Stimulated activated naive CD4-positive, alpha-beta T cell (primary cell): ENCODE results near the gene DLG4.

ENCODE experiments used
- DNase-seq, 6 experiments: peaks; one replicate each; lab custom pipeline; 2025; lab: John Stamatoyannopoulos, UW

Gene DLG4

DNA sequence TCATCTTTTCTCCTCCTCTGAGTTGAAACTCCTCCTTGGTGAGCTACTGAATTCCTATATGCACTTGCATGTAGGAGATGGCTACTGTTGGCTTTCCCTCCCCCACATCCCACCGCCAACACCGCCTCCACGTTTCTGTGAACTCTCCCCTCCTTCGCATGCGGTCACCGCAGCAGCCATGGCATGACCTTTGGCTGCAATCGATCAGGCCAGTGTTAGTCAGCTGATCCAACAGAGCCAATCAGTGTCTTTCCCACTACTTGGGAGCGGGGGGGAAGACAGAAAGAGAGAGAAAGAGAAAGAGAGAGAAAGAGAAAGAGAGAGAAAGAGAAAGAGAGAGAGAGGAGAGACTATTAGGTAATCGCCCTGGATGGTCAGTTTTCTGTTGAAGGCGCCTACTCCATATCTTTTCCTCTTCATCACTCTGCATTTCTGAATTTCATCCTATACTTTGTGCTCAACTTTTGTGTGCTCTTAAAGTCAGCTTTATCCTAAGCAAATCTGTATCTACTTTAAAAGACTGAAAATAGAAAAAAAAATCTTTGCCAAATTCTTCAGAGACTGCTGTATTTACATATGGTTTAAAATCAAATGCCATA is 63.2 kb downstream of the DLG4 start:
- no peak for DNase-seq

DNA sequence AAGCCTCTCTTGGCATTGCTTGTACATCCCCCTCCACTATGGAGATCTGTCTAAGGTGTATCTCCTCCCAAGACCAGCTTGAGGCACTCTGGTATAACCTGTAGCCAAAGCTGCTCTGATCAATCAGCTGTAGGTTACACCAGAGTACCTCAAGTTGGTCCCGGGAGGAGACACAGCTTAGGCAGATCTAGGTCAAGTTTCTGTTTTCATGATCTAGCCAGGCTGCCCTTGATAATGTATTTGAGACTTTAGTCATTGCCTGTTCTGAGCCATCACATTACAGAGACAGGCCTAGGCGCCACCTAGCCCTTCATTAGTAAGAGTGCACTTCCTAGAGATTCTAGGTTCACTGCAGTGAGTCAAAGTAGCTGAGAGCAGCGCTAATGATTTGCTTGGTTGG is 71.9 kb downstream of the DLG4 start:
- DNase-seq, result no peak

DNA sequence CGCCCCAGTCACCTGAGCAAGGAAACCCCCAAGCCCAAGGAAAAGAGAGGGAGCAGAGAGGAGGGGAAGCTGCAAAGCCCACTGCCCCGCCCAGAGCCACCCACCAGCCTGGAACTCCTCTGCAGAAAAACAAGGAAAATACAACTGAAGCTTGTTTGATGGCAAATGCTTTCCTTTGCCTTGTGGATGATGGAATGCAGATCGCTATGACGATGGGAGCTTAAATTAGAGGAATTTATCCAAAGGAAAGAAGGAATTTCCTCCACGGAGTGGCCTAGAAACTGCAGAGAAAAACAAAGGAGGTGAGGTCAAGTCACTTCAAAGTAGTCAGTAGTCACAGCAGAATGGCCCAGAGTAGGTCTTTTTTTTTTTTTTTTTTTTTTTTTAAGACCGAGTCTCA is 73.5 kb downstream of the DLG4 start:
- no peak for DNase-seq

DNA sequence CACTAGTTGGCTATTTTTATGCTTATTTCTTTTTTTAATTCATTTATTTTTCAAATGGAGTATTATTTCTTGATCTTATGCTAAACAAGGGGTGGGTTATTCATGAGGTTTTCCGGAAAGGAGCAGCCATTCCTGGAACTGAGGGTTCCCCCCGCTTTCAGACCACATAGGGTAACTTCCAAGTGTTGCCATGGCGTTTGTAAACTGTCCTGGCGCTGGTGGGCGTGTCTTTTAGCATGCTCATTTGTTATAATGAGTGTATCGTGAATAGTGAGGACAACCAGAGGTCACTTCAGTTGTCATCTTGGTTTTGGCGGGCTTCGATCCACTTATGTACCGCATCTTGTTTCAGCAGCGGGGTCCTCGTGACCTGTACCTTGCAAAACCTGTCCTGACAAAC is 75.4 kb downstream of the DLG4 start:
- DNase-seq, result no peak

DNA sequence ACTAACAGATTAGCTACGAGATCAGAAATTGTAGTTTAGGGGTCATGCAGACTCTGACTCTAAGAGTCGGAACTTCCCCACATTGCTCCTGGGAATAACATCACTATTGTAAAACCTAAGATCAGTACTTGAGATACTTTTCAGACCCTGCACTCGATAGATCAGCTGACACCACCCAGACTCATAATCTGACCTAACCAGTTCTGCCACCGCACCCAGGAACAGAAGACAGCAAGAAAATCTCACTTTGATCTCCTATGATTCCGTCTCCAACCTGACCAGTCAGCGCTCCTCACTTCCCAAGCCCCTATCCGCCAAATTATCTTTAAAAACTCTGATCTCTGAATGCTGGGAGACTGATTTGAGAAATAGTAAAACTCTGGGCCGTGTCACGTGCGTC is 77.8 kb downstream of the DLG4 start:
- no peak for DNase-seq

DNA sequence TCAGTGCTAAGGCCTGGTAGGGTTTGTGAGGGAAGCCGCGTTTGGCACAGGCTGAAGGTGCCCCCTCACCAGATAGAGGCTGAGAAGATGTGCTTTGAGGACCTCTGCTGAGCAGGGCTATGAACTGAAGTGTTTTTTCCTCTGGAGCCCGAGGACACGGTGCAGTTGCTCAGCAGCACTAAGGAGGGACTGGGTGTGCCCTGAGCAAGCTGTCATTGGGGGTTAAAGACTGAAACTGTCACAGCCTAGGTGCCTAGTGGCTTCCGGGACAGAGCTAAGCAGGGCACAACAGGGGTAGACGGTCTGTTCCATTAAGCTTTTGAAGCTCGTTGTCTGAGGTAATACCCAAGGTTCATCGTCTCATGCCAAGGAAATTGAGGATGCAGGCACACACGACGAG is 80.2 kb downstream of the DLG4 start:
- no peak for DNase-seq

DNA sequence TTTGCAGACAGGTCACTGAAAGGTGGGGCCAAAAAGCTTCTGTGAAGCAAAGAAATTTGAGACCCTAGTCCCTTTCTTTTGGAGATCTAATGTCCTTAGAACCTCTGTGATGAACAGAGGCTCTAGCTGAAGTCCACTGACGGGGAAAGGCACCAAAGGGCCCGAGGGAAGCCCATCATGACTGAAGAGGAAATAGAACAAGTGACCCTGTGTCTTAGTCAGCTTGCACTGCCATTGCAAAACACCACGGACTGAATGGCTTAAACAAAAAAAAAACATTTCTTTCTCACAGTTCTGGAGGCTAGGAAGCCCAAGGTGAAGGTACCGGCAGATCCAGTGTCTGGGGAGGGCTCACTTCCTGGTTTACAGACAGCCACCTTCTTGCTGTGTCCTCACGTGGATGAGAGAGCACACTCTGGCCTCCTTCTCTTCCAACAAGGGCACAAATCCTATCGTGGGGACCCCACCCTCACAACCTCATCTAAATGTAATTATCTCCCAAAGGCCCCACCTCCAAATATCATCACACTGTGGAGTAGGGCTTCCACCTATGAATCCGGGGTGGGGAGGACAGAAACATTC is 80.7 kb downstream of the DLG4 start:
- no peak for DNase-seq

DNA sequence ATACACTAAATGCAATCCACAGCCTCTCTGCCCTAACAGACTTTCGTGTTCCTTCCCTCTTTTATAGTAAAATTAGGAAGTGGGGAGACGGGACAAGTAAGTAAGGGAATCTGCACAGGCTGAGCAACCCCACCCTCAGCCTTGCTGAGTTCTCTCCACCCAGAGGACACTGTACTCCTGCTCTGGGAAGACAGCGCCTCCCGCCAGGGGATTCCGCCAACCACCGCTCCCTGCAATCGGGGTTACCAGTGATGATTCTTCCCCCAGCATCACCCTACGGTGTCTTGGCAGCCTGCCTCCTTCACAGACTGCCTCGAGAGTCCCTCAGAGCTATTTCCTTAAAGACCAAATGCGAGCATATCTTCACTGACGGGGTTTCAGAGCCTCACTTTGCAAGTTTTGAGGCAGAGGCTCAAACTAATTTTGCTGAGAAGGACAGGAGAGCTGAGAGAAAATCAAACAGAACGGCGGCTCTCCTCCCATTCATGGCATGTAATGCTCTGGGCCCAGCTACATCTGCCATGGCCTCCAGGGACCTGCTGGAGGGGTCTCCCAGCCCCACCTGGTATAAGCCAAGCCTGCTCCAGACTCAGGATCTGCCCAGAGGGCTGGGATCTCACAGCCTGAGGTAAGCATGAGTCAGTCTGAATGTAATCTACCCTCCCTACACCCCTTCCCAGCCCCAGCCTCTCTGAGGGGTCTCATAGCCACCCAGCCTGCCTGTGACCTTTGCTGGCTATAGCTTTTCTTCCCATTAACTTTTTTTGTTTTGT is 82.3 kb downstream of the DLG4 start:
- no peak for DNase-seq
